ENCODE data around the gene OSBPL9. TPM values are rescaled to one million over a fixed set of nuclear protein-coding genes. Genes with fewer than 3 reads are reported as not detected.

Gene OSBPL9
- total RNA-seq, 2 experiments from 2014 or later, result 58.6 to 87.8 TPM

- CTCF ChIA-PET (ENCODE audit: unreplicated experiment), result no interaction called here
- Histone ChIP-seq H4K20me1 (ENCODE audit: insufficient read depth, low read length) (no peaks in the 10 kb centered on the region), H3K9me2 (ENCODE audit: insufficient read depth, low read length) (no peaks in the 10 kb centered on the region), H2AFZ (ENCODE audit: low read length) (no peak overlapping the region), H3K4me1 (ENCODE audit: insufficient read depth, low read length, poor library complexity, severe bottlenecking) (no peaks in the 10 kb centered on the region), H3K9me3 (ENCODE audit: low read length) (no peaks in the 10 kb centered on the region), H3K36me3 (ENCODE audit: insufficient read depth, low read length) (peaks cover 56% of the 10 kb centered on the region), H3K27ac (ENCODE audit: low read depth, low read length, poor library complexity, severe bottlenecking) (no peak overlapping the region), H3K4me3 (ENCODE audit: low read depth, low read length, poor library complexity, severe bottlenecking) (no peak overlapping the region), H3K4me2 (ENCODE audit: low read length) (no peak overlapping the region), H3K79me2 (ENCODE audit: insufficient read depth, low read depth, low read length) (no peaks in the 10 kb centered on the region)
- intact Hi-C loops (cut with micrococcal nuclease; ENCODE audit: unreplicated experiment), result no loop called here
- DNase-seq (ENCODE audit: low spot score), result no peak
- POLR2A ChIA-PET, result interaction anchor here (0.6 kb wide), 1 partner anchor 88 kb away, joined by 3 read pairs; no protein-coding TSS in a partner anchor
- no TSS peak for BruUV-seq (replicated peaks)
- TF ChIP-seq CTCF (conservative IDR thresholded peaks at IDR 0.05; ENCODE audit: low read length) (no peak), EZH2phosphoT487 (IDR thresholded peaks at IDR 0.05; ENCODE audit: borderline replicate concordance, low read depth, low read length) (no peak)
These were observed 139.4 kb downstream of the OSBPL9 start for GRCh38 chr1:51756290-51756689.

DNA sequence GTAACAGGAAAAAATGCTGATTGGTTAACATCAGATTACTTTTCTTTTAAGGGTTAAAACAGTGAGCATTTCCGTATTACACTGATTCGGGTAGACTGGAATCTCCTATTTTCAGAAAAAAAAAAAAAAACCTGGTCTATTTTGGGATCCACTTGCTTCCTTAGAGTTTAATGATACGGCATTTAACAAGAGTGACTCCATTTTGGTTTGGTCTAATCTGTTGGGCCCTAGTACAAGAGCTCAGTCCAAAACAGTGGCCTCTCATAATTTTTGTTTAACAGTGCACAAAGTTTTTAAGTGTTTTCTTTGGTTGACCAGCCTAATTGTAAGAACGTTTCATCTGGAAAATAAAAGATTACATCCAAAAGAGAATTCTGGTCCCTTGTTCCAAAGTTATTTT lies 141.4 kb downstream of the OSBPL9 start:
- POLR2A ChIA-PET, result interaction anchor here (1.0 kb wide), 1 partner anchor 10 kb away, joined by 3 read pairs; no protein-coding TSS in a partner anchor
- Histone ChIP-seq H3K9me2 (ENCODE audit: insufficient read depth, low read length) (no peaks in the 10 kb centered on the region), H3K4me1 (ENCODE audit: insufficient read depth, low read length, poor library complexity, severe bottlenecking) (no peaks in the 10 kb centered on the region), H4K20me1 (ENCODE audit: insufficient read depth, low read length) (no peaks in the 10 kb centered on the region), H3K4me2 (ENCODE audit: low read length) (no peak overlapping the region), H2AFZ (ENCODE audit: low read length) (no peak overlapping the region), H3K36me3 (ENCODE audit: insufficient read depth, low read length) (peaks cover 49% of the 10 kb centered on the region), H3K4me3 (ENCODE audit: low read depth, low read length, poor library complexity, severe bottlenecking) (no peak overlapping the region), H3K9me3 (ENCODE audit: low read length) (no peaks in the 10 kb centered on the region), H3K27ac (ENCODE audit: low read depth, low read length, poor library complexity, severe bottlenecking) (no peak overlapping the region), H3K79me2 (ENCODE audit: insufficient read depth, low read depth, low read length) (no peaks in the 10 kb centered on the region)
- no peak for TF ChIP-seq EZH2phosphoT487 (IDR thresholded peaks at IDR 0.05; ENCODE audit: borderline replicate concordance, low read depth, low read length)
- DNase-seq (ENCODE audit: low spot score), result no peak
- intact Hi-C loops (cut with micrococcal nuclease; ENCODE audit: unreplicated experiment), result no loop called here
- CTCF ChIA-PET (ENCODE audit: unreplicated experiment), result no interaction called here
- no TSS peak for BruUV-seq (replicated peaks)

DNA sequence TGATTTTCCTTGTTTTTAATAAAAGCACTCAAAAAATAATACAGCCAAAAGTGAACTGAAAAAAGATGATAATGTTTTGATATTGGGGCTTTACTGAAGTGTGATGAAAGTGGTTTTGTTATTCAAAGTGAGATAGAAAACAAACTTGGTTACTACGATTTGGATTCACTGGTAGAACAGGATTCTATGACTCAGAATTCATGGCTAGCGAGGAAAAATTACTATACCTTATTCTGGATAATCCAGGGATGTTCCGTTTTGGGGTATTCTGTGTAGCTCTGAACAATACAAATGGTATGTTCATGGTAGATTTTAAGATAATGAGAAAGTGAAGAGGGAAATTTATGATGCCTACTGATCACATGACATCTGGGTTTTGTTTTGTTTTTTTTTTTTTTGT lies 144.0 kb downstream of the OSBPL9 start:
- no TSS peak for BruUV-seq (replicated peaks)
- no peaks in the 10 kb centered on the region for H3K79me2 ChIP-seq (ENCODE audit: insufficient read depth, low read depth, low read length)
- H3K4me2 ChIP-seq (ENCODE audit: low read length), result no peak overlapping the region
- H3K4me1 ChIP-seq (ENCODE audit: insufficient read depth, low read length, poor library complexity, severe bottlenecking), result no peaks in the 10 kb centered on the region
- no peak overlapping the region for H3K27ac ChIP-seq (ENCODE audit: low read depth, low read length, poor library complexity, severe bottlenecking)
- intact Hi-C loops (cut with micrococcal nuclease; ENCODE audit: unreplicated experiment), result no loop called here
- POLR2A ChIA-PET, result interaction anchor here (0.7 to 1.2 kb wide), 4 partner anchors 10 to 1117 kb away, joined by 3 to 5 read pairs (median 4); no protein-coding TSS in a partner anchor
- H4K20me1 ChIP-seq (ENCODE audit: insufficient read depth, low read length), result no peaks in the 10 kb centered on the region
- H3K9me3 ChIP-seq (ENCODE audit: low read length), result no peaks in the 10 kb centered on the region
- H3K4me3 ChIP-seq (ENCODE audit: low read depth, low read length, poor library complexity, severe bottlenecking), result no peak overlapping the region
- TF ChIP-seq CTCF (conservative IDR thresholded peaks at IDR 0.05; ENCODE audit: low read length) (no peak), EZH2phosphoT487 (IDR thresholded peaks at IDR 0.05; ENCODE audit: borderline replicate concordance, low read depth, low read length) (no peak)
- DNase-seq (ENCODE audit: low spot score), result no peak
- peaks cover 44% of the 10 kb centered on the region for H3K36me3 ChIP-seq (ENCODE audit: insufficient read depth, low read length)
- no peak overlapping the region for H2AFZ ChIP-seq (ENCODE audit: low read length)
- CTCF ChIA-PET (ENCODE audit: unreplicated experiment), result no interaction called here
- H3K9me2 ChIP-seq (ENCODE audit: insufficient read depth, low read length), result no peaks in the 10 kb centered on the region

All from OCI-LY7 (cell line).